ENCODE data around the gene TACC2.

- TF ChIP-seq, protein P1, sequence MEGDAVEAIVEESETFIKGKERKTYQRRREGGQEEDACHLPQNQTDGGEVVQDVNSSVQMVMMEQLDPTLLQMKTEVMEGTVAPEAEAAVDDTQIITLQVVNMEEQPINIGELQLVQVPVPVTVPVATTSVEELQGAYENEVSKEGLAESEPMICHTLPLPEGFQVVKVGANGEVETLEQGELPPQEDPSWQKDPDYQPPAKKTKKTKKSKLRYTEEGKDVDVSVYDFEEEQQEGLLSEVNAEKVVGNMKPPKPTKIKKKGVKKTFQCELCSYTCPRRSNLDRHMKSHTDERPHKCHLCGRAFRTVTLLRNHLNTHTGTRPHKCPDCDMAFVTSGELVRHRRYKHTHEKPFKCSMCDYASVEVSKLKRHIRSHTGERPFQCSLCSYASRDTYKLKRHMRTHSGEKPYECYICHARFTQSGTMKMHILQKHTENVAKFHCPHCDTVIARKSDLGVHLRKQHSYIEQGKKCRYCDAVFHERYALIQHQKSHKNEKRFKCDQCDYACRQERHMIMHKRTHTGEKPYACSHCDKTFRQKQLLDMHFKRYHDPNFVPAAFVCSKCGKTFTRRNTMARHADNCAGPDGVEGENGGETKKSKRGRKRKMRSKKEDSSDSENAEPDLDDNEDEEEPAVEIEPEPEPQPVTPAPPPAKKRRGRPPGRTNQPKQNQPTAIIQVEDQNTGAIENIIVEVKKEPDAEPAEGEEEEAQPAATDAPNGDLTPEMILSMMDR (IDR thresholded peaks at IDR 0.05): no peak
- TF ChIP-seq POLR2A (IDR thresholded peaks at IDR 0.05): no peak
Measured at GRCh38 chr10:122055252-122055651, 66.3 kb downstream of the TACC2 start.
